ENCODE results near the gene LRRC61.

DNA sequence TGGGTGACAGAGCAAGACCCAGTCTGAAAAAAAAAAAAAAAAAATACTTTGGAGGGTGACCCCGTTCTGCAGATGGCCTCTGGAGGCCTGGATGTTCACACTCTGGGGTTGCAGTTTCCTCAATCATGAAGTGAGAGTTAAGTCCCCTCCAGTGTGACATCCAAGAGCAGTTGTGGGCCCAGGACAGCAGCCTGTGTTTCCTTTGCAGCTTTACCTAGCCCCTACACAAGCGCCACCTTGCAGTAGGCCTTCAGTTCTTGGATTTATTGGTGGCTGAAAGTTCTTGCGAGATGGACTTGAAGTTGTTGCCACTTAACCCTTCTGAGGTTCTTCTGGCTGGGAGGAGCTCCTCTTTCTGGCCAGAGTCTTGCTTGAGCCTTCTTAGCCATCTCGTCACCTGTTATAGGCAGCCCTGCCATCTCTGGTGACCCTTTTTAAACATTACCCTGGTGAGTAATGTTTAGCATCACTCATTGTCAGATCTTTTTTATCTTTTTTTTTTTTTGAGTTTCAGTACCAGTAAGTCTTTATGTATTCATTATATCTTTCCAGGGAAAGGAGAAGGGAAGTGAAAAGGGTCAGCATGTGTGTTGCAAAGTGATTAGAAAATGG is 3.6 kb downstream of the LRRC61 start:
- no peak for TF ChIP-seq POLR2A (IDR thresholded peaks at IDR 0.05)
- TF ChIP-seq, protein P1, sequence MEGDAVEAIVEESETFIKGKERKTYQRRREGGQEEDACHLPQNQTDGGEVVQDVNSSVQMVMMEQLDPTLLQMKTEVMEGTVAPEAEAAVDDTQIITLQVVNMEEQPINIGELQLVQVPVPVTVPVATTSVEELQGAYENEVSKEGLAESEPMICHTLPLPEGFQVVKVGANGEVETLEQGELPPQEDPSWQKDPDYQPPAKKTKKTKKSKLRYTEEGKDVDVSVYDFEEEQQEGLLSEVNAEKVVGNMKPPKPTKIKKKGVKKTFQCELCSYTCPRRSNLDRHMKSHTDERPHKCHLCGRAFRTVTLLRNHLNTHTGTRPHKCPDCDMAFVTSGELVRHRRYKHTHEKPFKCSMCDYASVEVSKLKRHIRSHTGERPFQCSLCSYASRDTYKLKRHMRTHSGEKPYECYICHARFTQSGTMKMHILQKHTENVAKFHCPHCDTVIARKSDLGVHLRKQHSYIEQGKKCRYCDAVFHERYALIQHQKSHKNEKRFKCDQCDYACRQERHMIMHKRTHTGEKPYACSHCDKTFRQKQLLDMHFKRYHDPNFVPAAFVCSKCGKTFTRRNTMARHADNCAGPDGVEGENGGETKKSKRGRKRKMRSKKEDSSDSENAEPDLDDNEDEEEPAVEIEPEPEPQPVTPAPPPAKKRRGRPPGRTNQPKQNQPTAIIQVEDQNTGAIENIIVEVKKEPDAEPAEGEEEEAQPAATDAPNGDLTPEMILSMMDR (IDR thresholded peaks at IDR 0.05), result no peak
